Measurements from ENCODE around the gene SNCB. TPM values are rescaled to one million over a fixed set of nuclear protein-coding genes. Genes with fewer than 3 reads are reported as not detected.

SNCB gene
- total and polyA plus RNA-seq, 2 of the 8 experiments (the other 6 are each of a cell fraction or from before 2014, with no cell fraction given), result 4.2 to 5.9 TPM

- no peak for TF ChIP-seq RFX5 (IDR thresholded peaks at IDR 0.05; ENCODE audit: borderline replicate concordance, low read depth, low read length)
Measured at GRCh38 chr5:176629853-176630680, at the start of gene SNCB, which contains the start of gene EIF4E1B (continued).
